ENCODE results near the gene PPP4C. TPM values are rescaled to one million over a fixed set of nuclear protein-coding genes. Genes with fewer than 3 reads are reported as not detected.
"Not testable (repeated sequence)": the region's sequence is repeated elsewhere in the genome, so short reads cannot be mapped to it uniquely, and the experiment has no call there.

PPP4C gene
- polyA plus RNA-seq (ENCODE audit: insufficient read length in 12 of 12) = 10 to 100 TPM in 11 of 12 donors, not detected in 1; 43.0 to 95.7 (median 53.3) TPM
- long read RNA-seq, donor 1, transcript PPP4C-201 (9 exons, 1,407 nt) = major isoform, 30 of 87 reads
- long read RNA-seq, donor 1, partial matches to known transcripts = 35 of 87 reads
- long read RNA-seq, donor 1, other reads (novel, unspliced or antisense) = 19 of 87 reads
- long read RNA-seq, donor 2, transcript PPP4C-214 (8 exons, 1,301 nt) = minor isoform, 5 of 56 reads
- long read RNA-seq, donor 2, transcript PPP4C-201 (9 exons, 1,407 nt) = major isoform, 19 of 56 reads
- long read RNA-seq, donor 2, partial matches to known transcripts = 7 of 56 reads
- long read RNA-seq, donor 2, other reads (novel, unspliced or antisense) = 23 of 56 reads
- long read RNA-seq, donor 3, transcript PPP4C-201 (9 exons, 1,407 nt) = major isoform, 5 of 18 reads
- long read RNA-seq, donor 3, partial matches to known transcripts = 0 of 18 reads
- long read RNA-seq, donor 3, other reads (novel, unspliced or antisense) = 8 of 18 reads
- long read RNA-seq, donor 4, transcript PPP4C-214 (8 exons, 1,301 nt) = minor isoform, 5 of 12 reads
- long read RNA-seq, donor 4, transcript PPP4C-201 (9 exons, 1,407 nt) = major isoform, 6 of 12 reads
- long read RNA-seq, donor 4, partial matches to known transcripts = 0 of 12 reads
- long read RNA-seq, donor 4, other reads (novel, unspliced or antisense) = 0 of 12 reads
- long read RNA-seq, donor 5, transcript PPP4C-201 (9 exons, 1,407 nt) = major isoform, 22 of 38 reads
- long read RNA-seq, donor 5, partial matches to known transcripts = 0 of 38 reads
- long read RNA-seq, donor 5, other reads (novel, unspliced or antisense) = 11 of 38 reads
- long read RNA-seq, donor 6, transcript PPP4C-201 (9 exons, 1,407 nt) = major isoform, 6 of 7 reads
- long read RNA-seq, donor 6, partial matches to known transcripts = 0 of 7 reads
- long read RNA-seq, donor 6, other reads (novel, unspliced or antisense) = 0 of 7 reads
- long read RNA-seq, donor 7, transcript PPP4C-201 (9 exons, 1,407 nt) = major isoform, 11 of 13 reads
- long read RNA-seq, donor 7, partial matches to known transcripts = 0 of 13 reads
- long read RNA-seq, donor 7, other reads (novel, unspliced or antisense) = 0 of 13 reads
- long read RNA-seq, donor 8, transcript PPP4C-201 (9 exons, 1,407 nt) = major isoform, 18 of 32 reads
- long read RNA-seq, donor 8, partial matches to known transcripts = 7 of 32 reads
- long read RNA-seq, donor 8, other reads (novel, unspliced or antisense) = 5 of 32 reads
- long read RNA-seq, donor 9, transcript PPP4C-201 (9 exons, 1,407 nt) = major isoform, 8 of 14 reads
- long read RNA-seq, donor 9, partial matches to known transcripts = 0 of 14 reads
- long read RNA-seq, donor 9, other reads (novel, unspliced or antisense) = 0 of 14 reads
- long read RNA-seq, donor 10, transcript PPP4C-201 (9 exons, 1,407 nt) = major isoform, 10 of 144 reads
- long read RNA-seq, donor 10, partial matches to known transcripts = 124 of 144 reads
- long read RNA-seq, donor 10, other reads (novel, unspliced or antisense) = 0 of 144 reads
- long read RNA-seq, donor 11, transcript PPP4C-201 (9 exons, 1,407 nt) = major isoform, 19 of 54 reads
- long read RNA-seq, donor 11, partial matches to known transcripts = 15 of 54 reads
- long read RNA-seq, donor 11, other reads (novel, unspliced or antisense) = 17 of 54 reads

DNA sequence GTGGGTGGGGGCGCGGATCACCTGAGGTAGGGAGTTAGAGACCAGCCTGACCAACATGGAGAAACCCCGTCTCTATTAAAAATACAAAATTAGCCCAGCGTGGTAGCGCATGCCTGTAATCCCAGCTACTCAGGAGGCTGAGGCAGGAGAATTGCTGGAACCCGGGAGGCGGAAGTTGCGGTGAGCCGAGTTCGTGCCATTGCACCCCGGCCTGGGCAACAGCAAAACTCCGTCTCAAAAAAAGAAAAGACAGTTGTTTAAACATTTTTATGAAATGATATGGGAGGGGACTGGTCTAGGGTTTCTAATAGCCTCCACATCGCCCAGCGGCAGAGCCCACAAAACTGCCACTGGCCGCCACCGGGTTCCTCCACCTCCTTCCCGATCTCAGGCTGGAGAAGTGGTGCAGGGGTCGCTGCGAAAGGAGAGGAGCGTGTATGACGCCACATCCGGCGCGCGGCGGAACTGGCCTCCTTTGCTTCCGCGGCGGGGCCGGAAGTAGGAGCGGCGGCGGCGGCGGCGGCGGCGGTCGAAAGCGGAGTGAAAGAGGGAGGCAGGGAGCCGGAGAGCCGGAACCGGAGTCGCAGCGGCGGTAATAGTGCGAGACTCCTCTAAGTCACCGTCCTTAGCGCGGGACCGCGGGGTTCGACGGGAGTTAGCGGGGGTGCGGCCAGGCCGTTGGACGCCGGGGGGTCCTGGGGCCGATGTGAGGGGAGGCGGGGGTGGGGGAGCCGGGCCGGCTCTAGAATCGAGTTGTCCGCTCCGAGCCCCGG is at the start of gene PPP4C:
PPP4C (plus strand) TSS at position 492 of the 773 bp plus-strand sequence. CDS start 384 bp downstream, outside the sequence.
- DNase-seq = peak; percentile 91

DNA sequence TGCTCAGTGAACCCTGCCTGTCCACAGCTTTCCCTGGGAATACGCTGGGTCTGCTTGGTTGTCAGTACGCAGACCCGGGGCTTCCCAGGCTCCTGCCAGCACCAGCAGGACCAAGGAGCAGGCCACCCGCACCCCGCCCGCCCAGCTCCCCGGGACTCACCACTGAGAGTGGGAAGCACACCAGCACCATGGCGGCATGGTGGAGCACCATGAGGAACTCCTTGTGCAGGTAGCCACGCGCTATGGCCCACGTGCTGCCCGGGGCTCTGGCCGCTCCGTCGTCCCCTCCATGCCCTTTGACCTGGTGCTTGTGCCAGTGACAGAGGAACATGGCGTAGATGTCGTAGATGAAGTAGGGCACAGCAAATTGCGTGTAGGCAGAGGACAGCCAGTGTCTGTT is 49.3 kb upstream of the PPP4C start:
- DNase-seq = no peak

DNA sequence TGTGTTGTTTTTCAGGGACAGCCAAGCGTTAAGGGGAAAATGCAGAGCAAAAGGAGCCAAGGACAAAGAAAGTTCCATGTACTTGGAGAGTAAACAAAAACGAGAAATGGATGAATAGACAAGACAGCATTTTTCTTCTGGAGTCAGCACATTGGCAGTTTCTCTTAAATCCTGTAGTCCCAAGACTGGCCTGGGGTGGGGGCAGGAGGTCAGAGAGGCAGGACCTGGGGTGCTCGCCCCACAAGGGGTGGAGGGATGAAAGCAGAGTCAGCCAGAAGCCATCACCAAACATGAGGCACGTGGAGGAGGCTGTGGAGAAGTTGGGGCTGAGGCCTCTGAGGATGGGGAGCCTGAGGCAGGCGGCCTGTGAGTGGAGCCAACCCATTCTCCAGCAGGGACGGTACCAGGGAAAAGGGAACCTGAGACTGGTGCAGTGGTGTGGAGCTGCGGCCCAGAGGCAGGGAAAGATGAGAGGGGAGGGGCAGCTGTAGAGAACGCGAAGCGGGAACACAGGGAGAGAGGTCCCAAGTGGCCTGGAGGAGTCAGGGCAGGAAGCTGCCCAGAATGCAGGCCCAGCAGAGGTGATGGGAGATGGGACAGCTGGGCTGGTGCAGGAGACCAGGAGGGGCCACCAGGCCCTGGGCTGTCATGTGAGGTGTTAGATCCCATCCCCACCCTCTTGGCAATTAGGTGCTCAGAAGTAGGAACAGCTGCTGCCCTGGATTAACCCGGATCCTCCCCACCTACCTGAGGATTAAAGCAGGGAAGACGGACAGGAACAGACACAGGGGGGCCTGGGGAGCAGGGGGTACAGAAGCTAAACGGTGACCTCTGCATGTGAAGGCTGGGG is 48.0 kb upstream of the PPP4C start:
- no peak for DNase-seq

DNA sequence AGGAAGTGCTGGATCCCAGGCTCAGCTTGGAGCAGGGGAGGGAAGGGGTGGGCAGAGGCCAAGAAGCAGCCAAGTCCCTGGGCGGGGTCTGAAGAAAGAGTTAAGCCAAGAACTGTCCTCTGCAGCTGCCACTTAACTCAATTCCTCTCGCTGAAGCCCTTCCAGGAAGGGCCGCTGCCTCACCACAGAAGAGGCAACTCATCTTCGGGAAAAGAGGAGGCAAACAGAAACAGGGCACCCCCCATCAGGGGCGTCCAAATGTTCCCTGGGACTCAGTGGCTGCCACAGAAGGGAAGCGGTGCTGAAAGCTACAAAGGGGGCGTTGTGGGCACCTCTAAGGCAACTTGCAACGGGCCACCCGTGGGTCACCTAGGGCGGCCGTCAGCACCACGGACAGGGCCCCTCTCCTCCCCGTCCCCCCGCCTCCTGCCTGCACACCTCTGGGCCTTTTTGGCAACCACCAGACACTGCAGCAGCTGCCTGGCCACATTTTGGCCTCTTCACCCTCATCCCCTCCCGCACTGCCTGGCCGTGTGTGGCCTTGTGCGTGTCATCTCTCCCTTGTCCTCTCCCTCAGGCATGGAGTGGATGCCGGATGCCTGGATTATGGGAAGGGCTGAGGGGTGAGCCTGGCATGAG is 47.2 kb upstream of the PPP4C start:
- DNase-seq = peak; percentile 35

DNA sequence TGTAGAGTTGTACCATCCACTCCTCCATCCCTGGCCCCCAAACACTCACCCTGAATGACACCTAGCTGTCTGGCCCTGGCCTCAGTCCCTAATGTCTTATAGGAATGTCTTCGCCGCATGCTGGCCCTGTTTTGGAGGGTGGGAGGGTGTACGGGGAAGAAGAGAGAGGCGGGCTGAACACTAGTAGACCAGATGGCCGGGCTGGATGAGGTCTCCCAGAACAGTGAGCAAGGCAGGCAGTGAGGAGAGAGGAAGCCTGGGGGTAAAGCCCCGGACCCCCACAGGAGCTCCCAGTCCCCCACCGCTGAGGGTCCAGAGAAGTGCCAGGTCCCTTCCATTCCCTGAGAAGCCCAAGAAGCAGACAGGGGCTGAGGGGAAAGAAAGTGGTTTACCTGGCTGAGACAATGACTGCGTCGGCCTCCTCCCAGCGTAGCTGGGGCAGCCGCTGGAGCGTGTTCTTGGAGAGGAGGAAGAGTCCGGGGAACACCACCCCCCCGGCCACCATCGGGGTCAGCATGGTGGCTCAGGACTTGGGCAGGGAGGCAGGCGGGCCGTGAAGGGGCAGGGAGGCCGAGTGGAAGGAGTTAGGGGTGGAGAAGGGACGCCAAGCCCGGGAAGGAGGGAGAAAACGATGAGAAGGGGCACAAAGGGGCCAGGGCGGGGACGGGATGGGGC is 45.6 kb upstream of the PPP4C start:
- DNase-seq = no peak

DNA sequence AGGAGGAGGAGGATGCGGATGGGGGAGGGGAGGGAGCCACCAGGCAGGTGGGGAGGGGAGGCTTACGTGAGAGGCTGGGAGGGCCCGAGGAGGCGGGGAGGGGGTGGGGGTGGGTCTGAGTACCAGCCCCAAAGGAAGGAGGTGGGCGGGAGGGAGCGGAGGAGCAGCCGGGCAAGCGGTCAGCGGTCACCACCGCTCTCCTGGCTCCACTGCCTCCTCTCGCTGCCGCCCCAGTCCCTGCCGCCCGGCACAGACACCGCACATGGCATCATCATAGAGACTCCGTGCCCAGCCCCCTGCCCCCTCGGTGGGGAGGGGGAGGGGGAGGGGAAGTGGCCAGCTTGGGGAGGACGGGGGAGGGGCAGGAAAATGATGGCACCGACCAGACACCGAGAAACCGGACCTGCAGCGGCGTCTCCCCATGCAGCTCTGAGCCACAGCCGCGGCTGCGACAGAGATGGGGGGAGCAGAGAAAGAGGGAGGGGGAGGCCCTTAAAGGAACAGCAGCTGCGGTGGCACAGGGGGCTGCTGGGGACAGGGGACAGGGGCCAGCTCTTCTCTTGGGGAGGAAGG is 44.9 kb upstream of the PPP4C start, which contains the start of gene TLCD3B:
TLCD3B (minus strand) TSS at position 431 of the 573 bp plus-strand sequence. CDS start 744 bp downstream, outside the sequence.
- DNase-seq = no peak

DNA sequence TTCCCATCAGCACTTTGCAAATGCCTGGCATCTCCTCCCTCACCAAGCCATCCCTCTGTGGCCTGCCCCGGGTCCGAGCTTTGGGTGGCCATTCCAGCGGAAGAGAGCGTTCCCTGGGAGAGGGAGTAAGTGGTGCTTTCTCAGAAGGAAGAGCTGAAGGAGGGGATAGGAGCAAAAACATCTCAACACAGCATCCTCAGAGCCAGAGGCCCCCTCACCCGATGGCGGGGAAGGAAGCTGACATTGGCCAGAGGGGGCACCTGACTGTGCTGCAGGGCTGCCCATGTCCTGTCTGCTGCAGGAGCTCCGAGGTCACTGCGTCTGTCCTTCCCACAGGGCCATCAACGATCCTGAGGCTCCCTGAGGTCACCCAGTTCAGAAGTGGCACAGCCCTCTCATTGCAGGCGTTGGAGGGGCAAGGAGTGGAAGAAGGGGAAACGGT is 44.3 kb upstream of the PPP4C start:
- no peak for DNase-seq

DNA sequence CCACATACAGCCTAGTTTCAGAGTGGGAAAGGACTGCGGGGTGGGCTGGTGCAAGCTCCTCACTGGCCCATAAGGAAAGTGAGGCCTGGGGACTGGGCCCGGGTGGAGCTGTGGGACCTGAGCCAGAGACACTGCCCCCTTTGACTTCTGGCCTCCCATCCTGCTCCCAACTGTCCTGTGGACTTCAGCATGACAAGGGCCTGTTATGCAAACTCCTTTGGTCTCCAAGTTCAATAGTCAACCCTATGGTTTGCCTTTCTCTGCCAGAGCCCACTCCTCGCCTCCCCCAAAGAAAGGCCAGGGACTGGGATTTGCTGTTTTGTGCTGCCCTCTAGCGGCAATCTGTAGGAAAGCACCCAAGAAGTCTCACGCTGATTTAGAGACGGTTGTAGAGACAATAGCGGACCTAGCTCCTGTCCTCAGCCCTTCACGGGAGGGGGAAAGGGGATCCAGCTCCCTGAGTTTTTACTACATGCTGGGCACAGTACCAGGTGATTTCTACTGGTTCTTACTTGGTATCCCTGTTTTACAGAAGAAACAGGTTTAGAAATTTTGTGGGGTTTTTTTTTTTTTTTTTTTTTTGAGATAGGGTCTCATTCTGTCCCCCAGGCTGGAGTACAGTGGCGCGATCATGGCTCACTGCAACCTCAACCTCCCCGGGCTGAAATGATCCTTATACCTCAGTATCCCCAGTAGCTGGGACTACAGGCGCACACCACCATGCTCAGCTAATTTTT is 43.5 kb upstream of the PPP4C start:
- DNase-seq = peak; percentile 38

DNA sequence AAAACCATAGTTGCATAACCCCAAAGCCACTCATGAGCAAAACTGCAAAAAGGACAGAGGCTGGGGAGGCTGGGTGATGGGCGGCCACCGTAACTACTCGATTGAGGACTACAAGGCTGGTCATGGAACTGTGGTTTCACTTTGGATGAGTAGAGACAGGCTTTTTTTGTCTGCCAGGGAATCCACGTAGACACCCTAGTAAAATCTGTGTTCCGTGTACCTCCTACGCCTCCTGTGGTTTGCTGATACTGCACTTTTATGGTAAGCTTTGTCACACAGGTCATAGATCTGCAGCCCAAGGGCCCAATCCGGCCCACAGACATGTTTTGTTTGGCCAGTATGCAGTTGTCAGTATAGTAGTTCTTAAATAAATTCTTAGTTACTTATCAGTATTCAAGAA is 42.5 kb upstream of the PPP4C start:
- DNase-seq = no peak

DNA sequence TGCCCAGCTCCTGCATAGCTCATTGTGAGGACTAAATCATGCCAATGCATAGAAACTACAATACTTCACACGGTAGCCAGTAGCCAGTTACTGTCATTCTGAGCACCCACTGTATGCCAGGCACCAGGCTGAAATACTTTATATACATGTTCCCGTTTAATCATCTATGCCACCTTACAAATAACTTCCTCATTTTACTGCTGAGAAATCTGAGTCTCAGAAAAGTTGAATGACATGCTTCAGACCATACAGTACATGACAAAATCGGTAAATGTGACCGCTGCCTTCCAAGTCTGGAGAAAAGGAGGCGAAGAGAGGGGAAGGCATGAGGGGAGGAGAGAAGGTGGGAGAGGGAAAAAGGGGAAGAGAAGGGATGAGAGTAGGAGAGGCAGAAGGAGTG is 35.6 kb upstream of the PPP4C start:
- no peak for DNase-seq

DNA sequence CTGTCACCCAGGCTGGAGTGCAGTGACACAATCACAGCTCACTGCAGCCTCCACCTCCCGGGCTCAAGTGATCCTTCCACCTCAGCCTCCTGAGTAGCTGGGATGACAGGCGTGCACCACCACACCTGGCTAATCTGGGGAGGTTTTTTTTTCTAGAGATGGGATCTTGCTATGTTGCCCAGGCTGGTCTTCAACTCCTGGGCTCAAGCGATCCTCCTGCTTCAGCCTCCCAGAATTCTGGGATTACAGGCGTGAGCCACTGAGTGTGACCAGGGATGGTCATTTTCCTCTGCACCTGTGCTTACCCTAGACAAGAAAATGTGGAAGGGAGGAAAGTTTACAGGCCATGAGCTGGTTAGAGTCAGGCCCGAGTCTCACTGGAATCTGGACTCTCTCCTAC is 35.1 kb upstream of the PPP4C start:
- not testable (repeated sequence) for DNase-seq

DNA sequence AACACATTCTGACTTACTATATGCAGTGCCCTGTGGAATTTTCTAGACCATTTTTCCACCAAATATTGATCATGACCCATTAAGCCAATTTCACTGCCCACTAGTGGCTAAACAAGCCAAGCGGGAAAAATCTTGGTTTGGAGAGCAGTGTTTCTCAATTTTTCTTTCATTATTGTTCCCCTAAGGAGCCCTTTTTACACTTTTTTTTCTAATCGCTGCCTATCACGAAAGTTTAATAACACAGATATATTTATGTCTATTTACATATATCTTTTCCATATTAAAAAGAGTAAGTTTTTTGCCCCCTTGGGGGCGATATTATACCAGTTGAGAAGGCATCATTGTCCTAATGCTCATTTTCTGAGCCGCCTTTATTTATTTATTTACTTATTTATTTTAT is 34.0 kb upstream of the PPP4C start:
- peak; percentile 35 for DNase-seq

DNA sequence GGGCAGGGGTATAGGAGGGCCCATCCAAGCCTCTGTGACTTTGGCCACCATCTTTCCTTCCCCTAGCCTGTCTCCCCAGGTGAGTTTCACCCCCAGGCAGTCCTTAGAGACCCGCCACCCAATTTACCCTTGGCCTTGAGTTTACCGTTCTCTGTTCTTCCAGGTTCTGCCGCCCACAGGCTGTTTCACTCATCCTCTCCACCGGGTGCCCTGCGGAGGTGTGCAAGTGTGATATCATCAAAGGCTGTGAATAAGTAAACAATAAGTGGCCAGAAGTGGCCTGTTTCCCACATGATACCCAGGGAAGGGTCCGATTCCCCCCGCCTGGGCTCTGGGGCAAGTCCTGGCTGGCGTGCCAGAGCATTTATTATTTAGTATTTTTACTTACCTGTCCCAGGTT is 29.6 kb upstream of the PPP4C start:
- DNase-seq = no peak

DNA sequence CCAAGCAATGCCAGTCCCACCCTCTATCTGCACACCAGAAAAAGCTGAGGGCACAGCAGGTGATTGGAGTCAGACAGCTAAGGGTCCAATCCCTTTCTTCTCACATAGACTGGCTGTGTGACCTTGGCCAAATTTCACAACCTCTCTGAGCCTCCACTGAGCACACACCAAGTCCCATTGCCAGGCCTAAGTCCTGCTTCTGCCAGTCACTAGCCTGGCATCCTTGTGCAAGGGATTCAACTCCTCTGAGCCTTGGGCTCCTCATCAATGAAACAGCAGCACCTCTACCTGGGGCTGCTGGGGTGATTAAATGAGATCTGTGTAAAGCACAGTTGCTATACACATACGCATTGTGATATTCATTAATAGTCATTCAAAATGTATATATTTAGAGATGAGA is 29.2 kb upstream of the PPP4C start:
- no peak for DNase-seq

DNA sequence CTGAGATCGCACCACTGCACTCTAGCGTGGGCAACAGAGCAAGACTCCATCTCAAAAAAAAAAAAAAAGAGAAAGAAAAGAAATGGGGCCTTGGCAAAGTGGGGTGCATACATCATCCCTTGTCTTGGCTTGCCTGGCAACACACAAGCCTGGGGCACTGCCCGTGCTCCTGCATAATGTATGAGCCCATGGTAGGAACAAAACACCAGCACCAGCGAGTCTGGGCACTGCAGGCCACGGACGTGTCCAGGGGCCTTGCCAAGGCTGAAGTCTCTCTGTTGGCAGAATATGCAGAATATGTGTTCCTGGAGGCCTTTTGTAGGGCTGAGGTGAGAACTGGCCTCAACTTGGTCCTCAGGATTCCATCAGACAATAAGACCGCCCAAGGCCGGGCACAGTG is 25.9 kb upstream of the PPP4C start:
- DNase-seq = no peak

DNA sequence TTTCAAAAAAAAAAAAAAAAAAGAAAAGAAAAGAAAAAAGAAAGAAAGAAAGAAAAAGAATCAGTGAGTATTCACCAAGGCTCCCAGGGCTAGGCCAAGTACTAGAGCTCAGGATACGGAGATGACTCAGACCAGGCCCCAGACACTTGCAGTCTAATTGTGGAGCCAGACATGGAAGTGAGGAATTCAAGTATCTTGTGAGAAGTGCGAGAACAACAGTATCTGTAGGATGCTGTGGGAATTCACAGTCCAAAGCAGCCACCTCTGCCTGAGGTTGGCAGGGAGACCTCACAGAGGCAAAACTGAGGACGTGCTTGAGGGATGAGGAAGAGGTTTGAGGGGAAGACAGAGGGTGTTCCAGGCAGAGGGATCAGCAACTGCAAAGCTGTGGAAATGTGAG is 24.3 kb upstream of the PPP4C start:
- DNase-seq = no peak

All from muscle of arm (tissue), 14 donors.